Right hindlimb (tissue), 1 donor: ENCODE data around the gene NFIB.

Experiments used
- DNase-seq: peaks from one replicate; pipeline ENCODE4 v3.0.0-alpha.2; 2018

Gene NFIB

DNA sequence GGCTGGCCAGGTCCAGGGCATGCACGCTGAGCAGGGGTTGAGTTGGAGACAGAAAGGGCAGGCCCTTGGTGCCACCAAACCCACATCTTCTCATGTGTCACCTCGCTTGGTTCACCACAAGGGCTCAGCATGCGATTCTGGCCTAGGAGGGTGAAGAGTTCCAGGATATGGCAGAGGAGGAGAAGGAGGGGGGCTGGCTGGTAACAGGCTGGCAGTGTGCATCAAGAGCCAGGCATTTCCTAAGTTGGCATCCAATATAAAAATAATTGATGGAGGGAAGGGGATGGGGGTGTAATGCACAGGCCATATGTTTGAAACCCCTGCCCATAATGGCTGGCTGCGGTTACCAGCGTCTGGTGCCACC, 255.6 kb downstream of the NFIB start:
- DNase-seq, result no peak

DNA sequence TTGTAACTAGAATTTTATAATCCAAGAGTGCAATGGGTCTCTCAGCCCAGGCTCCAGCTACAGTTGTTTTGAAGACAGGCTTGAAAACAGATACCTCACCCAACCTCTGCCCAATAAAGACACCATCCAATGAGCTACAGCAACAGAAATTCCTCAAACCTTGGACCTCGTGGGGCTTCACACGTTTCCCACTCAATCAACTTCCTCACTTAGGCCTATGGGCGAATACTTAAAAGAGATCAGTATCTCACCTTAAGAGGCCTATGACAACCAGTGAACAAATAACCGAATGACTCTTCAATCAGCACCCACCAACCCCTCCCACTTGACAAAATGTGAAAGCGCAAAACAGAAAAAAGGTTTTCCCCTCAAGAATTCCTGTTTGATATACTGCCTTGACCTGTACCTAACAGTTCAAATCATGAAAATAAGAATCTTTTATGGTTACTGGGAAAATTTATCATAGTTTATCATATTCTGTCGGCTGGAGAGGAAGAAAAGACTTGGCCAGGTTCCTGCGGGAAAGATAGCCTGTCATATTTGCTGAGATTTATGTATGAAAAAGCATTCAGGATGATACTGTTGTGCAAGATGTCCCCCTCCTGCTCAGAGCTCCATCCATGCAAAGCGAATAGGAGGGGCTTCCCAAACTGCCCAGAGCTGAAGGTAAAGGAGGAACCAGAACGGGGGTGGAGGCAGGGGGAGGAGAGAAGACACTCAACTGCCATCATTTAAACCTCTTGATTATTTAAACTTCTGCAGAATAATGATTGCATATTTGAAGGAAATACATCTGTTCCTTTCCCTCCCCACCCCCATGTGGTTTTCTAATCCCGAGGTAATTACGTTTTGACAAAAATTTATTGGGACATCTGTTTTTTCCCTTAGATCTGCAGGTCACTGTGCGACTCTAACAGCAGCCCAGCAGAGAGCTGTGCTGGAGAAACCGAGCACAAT, 256.3 kb downstream of the NFIB start:
- DNase-seq, result no peak

DNA sequence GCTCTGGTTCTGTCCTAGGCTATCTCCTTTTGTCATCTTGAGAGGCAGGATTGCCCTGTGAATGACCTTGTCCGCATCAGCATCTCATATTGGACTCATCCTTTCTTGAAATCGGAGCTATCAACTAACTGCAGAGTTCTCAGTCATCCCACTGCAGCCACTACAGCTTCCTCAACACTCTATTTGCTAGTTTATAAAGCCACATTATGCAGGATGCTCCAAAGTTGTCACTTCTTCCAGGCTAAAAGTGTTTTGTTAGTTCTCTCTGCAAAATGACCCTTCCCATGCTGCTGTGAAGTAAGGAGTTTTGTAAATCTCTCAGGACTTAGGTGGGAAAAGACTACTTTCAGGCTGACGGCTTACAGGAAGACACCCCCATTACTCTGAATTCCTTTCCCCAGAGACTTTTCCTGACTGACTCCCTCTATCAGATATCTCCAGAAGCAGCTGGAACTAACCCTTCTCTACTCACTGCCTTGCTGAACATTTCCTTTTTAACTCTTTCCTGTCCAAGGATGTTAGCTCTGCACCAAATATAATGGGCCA, 257.6 kb downstream of the NFIB start:
- DNase-seq, result no peak

DNA sequence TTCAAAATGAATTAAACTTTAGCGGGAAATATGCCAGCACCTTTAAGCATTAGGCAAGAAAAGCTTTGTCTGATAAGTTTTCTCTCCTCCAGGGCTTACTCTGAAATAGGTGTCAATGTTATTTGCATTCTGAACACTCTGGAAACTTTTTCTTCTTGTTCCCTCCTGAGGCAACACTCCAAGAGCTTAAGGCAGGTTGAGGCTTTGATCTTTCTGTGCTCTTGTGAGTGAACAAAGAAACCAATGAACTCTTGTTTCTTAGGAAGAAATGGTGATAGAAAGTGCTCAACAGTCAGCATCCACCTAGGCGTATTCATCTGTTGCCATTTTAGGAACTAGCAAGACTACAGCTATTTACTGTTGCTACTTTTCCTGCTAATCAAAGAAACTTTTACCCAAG, 259.8 kb downstream of the NFIB start:
- no peak for DNase-seq

DNA sequence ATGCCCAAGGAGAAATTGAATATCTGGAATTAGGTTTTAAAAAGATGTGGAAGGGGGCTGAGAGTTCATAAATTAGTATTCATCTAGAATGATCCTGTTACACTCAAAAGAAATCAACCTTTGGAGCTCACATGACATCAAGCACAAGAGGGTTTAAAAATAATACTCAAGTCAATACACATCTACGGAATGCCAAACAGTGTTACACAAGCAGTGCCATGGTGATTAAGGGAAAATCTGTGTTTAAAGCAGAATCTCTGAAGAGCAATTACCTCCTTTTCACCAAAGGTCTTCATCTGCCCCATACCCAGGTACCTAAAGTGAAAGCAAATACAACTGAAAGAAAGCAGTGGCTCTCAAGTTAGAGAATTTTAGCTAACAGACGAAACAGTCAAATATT, 261.6 kb downstream of the NFIB start:
- no peak for DNase-seq

DNA sequence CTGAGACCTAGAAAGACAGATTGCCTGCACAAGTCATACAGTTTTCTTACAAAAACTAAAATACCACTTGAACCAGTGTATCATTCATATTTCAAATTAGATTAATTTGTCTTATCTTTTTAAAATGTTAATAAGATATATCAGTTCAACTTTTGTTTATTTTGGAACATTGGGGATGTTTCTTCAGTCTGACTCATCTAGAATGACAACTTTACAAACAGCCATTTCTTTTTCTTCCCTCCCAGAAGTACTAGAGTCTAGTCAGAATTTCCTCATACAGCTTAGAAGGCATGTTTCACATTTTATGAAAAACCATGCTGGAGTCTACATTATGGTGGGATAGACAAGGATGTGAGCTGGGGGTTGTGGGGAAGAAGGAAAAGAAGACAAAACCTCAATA, 262.5 kb downstream of the NFIB start:
- no peak for DNase-seq

DNA sequence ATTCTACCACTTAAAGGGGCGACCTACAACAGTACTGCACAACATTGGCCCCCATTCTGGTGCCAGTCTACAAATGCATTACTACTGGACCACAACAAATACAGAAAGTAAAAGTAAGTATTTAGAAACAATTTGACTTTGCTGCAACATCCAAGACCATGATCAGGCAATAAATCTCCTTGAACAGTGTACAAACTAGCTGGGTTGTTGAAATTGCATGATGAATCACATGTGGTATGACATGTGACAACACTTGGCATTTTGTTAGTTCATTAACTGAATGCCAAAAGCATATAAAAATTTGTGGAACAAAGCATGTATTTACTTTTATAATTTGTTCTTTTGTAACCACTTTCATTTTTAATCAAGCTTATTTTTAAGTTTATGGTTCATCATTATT, 270.5 kb downstream of the NFIB start:
- DNase-seq, result no peak

DNA sequence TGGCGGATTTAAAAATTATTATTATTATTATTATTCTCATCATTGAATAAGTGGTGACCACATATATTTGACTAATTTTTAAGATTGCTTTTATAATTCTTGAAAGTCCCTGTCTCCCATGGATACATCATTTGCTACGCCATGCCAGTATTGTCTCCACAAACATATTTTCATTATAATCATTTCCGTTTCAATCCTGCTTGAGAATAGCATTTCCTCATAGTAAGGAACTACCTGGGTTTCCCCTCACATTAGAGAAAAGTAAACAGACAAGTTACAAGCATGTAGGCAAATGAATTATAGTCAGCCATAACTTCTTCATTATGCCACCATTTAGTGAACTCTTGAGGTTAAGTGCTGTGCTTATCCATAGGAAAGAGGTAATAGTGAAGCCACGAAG, 276.6 kb downstream of the NFIB start:
- no peak for DNase-seq

DNA sequence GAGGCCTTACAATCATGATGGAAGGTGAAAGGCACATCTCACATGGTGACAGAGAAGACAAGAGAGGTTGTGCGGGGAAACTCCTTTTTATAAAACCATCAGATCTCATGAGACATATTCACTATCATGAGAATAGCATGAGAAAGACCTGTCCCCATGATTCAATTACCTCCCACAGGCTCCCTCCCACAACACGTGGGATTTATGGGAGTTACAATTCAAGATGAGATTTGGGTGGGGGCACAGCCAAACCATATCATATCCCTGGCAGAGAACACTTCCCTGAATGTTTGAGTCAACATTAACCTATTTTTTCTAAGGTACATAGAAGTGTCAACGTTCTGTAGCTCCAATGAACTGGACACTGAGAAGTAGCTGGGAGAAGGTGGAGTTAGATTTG, 280.9 kb downstream of the NFIB start:
- DNase-seq, result no peak
